Common myeloid progenitor, CD34-positive (primary cell): Measurements from ENCODE around the gene MLST8.

Experiments used
- CTCF ChIA-PET: fragments of 350-600 bp; sonication (Branson Sonifier 250); formaldehyde crosslinking; loops from one replicate; lab custom pipeline; 2021; ENCODE audit warnings: antibody characterized with exemption; lab: Charles Lee
- POLR2A ChIA-PET: fragments of 350-600 bp; sonication (Branson Sonifier 250); formaldehyde crosslinking; loops from one replicate; lab custom pipeline; 2021; ENCODE audit warnings: antibody characterized with exemption; lab: Charles Lee
- DNase-seq, 3 donors: peaks; one replicate each; pipeline versions ENCODE4 v3.0.0 to v3.0.0-alpha.2; 2013
- H3K27ac ChIP-seq, 2 experiments: 1 replicate in 1 of 2; 2 replicates in 1 of 2; pipeline ENCODE4 v1.7.0; 2013; ENCODE audit warnings: inconsistent platforms in 2 of 2, low read length in 2 of 2, mild to moderate bottlenecking in 2 of 2, low read depth in 1 of 2, moderate library complexity in 1 of 2; ENCODE audit not compliant: severe bottlenecking in 2 of 2, insufficient read depth in 1 of 2, poor library complexity in 1 of 2
- H3K27me3 ChIP-seq, 5 experiments: replicated peaks in 2 of 5; 1 replicate in 3 of 5; 2 replicates in 2 of 5; pipeline versions ENCODE4 v1.6.1 to v1.7.0; 2013; ENCODE audit warnings: low read length in 4 of 5, mild to moderate bottlenecking in 2 of 5, moderate library complexity in 2 of 5, inconsistent platforms in 1 of 5; ENCODE audit not compliant: insufficient read depth in 5 of 5, control insufficient read depth in 4 of 5
- H3K36me3 ChIP-seq, 4 experiments: 1 replicate in 2 of 4; 2 replicates in 2 of 4; pipeline versions ENCODE4 v1.6.1 to v1.7.0; 2013; ENCODE audit warnings: low read length in 3 of 4, control low read depth in 1 of 4, mild to moderate bottlenecking in 1 of 4; ENCODE audit not compliant: control insufficient read depth in 4 of 4, insufficient read depth in 4 of 4
- H3K4me1 ChIP-seq, 4 experiments: 1 replicate in 3 of 4; 2 replicates in 1 of 4; pipeline versions ENCODE4 v1.6.1 to v1.7.1; 2013; ENCODE audit warnings: low read length in 3 of 4, mild to moderate bottlenecking in 3 of 4, control low read depth in 1 of 4, inconsistent platforms in 1 of 4, moderate library complexity in 1 of 4; ENCODE audit not compliant: control insufficient read depth in 4 of 4, insufficient read depth in 4 of 4; ENCODE audit errors: control extremely low read depth in 1 of 4
- H3K4me3 ChIP-seq, 7 experiments: 1 replicate in 4 of 7; 2 replicates in 3 of 7; pipeline versions ENCODE4 v1.5.1 to v1.7.0; 2013; ENCODE audit warnings: mild to moderate bottlenecking in 7 of 7, low read length in 6 of 7, moderate library complexity in 6 of 7, inconsistent platforms in 2 of 7, low read depth in 2 of 7, control low read depth in 1 of 7; ENCODE audit not compliant: insufficient read depth in 4 of 7, control insufficient read depth in 1 of 7; ENCODE audit errors: extremely low read depth in 1 of 7
- H3K9me3 ChIP-seq, 5 experiments: 1 replicate in 4 of 5; 2 replicates in 1 of 5; pipeline versions ENCODE4 v1.6.1 to v1.7.1; 2013; ENCODE audit warnings: low read length in 4 of 5, mild to moderate bottlenecking in 2 of 5, inconsistent platforms in 1 of 5, low read depth in 1 of 5, moderate library complexity in 1 of 5; ENCODE audit not compliant: control insufficient read depth in 4 of 5, insufficient read depth in 2 of 5; ENCODE audit errors: control extremely low read depth in 1 of 5
- WGBS: methylation state at CpG from one replicate; pipeline ENCODE4 v1.1.5; 2013; ENCODE audit not compliant: insufficient coverage; 5-methylcytosine and 5-hydroxymethylcytosine counted together

MLST8 gene

DNA sequence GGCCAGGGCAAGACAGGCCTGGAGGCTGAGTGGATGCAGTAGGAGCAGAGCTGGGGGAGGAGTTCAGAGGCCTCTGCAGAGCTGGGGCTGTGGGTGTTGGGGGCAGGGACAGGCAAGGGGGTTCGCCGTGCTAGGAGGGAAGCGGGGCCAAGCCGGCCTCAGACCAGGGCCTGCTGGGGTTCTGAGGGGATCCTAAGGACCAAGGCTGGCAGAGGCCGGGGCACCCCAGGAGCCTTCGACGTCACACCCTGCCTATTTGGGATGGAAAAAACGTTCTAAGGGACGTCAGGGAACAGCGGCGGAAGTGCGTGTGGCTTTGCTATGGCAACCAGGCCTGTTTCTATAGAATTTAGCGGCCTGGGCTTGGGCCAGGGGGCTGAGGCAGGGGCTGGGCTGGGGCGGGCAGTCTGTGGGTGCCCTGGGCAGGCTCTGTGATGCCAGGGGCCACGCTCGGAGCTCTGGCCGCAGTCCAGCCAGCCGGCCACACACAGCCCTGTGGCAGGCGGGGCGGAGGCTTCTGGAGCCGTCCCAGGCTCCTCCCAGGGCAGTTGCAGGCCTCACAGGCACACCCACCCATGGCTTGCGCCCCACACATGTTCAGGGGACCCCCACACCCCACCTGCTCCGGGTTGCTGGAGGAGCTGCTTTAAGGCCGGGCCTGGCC, 45.9 kb upstream of the MLST8 start:
- CTCF ChIA-PET: no interaction called here

DNA sequence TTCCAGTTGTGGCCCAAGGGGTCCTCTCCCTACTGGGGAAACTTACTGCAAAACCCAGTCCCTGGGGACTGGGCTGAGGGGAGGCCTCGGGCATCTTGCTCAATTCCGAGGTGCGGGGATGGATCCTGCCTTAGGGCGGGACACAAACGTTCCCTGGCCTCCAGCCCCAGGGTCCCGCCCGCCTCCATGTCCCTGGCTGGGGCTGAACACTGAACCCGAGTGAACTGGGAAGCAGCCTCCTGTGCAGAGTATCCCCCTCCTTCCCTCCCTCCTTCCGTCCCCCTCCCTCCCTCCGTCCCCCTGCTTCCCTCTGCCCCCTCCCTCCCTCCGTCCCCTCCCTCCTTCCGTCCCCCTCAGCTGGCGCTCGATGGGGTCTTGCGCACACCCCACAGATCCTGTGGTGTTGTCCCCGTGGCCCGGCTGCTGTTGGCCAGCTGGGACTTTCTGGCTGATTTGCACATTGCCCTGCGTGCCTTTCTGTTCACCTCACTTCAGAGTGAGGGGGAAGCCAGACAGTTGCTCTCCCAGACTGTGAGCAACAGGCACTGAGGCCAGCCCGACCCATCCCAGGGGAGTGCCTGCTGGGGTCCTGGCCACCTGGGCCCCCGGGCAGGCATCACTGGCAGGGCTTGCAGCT, 44.2 kb upstream of the MLST8 start:
- Histone ChIP-seq H3K4me3 (no peak overlapping the region), H3K4me1 (peaks cover 0 to 17% (median 15%) of the 10 kb centered on the region in 4 experiments), H3K9me3 (peaks cover 0 to 8% (median 0%) of the 10 kb centered on the region in 5 experiments), H3K27ac (no peak overlapping the region), H3K36me3 (peaks cover 4 to 28% (median 7%) of the 10 kb centered on the region in 4 experiments), H3K27me3 (no peaks in the 10 kb centered on the region)
- ChIA-PET CTCF (no interaction called here), POLR2A (no interaction called here)
- WGBS: 74% methylated on average over 12 of the region's 20 CpGs
- DNase-seq: no peak

More for the DNA sequence above, 45.9 kb upstream of the MLST8 start:
- H3K4me3 ChIP-seq: no peak overlapping the region
- no peaks in the 10 kb centered on the region for H3K27me3 ChIP-seq
- DNase-seq: no peak
- H3K36me3 ChIP-seq: peaks cover 0 to 27% (median 2%) of the 10 kb centered on the region in 4 experiments
- peaks cover 0 to 24% (median 19%) of the 10 kb centered on the region in 4 experiments for H3K4me1 ChIP-seq
- WGBS: 96% methylated on average over 19 of the region's 24 CpGs
- POLR2A ChIA-PET: no interaction called here
- H3K27ac ChIP-seq: peak overlapping the region in 1 of 2 experiments; percentile 56
- peaks cover 0 to 4% (median 0%) of the 10 kb centered on the region in 5 experiments for H3K9me3 ChIP-seq

DNA sequence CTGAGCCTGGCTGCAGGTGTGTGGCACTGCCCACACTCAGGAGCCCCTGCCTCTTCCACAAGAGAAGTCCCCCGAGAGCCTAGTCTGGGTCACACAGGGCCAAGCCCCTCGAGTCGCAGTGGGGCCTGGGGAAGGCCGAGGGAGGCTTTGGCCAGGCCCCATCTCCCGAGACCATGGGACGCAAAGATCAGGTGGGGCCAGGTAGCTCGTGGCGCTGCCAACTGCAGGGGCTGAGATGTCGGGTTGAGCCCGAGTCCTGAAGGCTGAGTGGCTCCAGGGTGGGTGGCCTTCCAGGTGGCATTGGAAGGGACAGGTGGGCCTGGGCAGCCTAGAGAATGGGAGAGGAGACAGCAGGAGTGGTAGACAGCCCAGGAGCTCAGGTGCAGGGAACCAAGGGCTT, 43.3 kb upstream of the MLST8 start:
- no peak for DNase-seq
- Histone ChIP-seq H3K4me1 (peaks cover 0 to 12% (median 7%) of the 10 kb centered on the region in 4 experiments), H3K27ac (no peak overlapping the region), H3K27me3 (no peaks in the 10 kb centered on the region), H3K36me3 (peaks cover 4 to 37% (median 11%) of the 10 kb centered on the region in 4 experiments), H3K9me3 (peaks cover 0 to 8% (median 0%) of the 10 kb centered on the region in 5 experiments), H3K4me3 (no peak overlapping the region)
- WGBS: 91% methylated on average over 10 of the region's 10 CpGs
- ChIA-PET CTCF (interaction anchor here (0.6 to 1.1 kb wide), 2 partner anchors 14 to 22 kb away, joined by 3 read pairs; no protein-coding TSS in a partner anchor), POLR2A (no interaction called here)

DNA sequence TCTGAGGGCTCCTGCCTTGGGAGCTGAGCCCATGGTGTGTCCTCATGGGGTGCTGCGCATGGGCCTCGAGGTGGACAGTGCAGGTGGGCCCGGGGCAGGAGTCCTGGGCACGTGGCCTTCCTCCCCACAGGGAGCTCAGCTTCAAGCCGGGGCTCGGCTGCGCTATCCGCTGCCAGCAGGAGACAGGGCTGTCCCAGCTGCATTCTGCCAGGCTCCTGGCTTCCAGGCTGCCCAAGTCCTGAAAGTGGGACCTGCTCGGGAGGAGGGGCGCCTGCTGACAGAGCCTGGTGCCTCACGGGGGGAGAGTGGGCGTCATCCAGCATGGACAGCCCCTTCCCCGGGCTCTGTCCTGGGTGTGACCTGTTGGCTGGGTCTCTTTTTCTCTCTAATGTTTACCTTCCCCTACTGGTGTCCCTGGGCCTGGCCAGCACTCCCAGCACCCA, 42.6 kb upstream of the MLST8 start:
- Histone ChIP-seq H3K9me3 (peaks cover 0 to 8% (median 0%) of the 10 kb centered on the region in 5 experiments), H3K4me3 (no peak overlapping the region), H3K4me1 (peaks cover 0 to 5% (median 3%) of the 10 kb centered on the region in 4 experiments), H3K27ac (no peak overlapping the region), H3K27me3 (no peaks in the 10 kb centered on the region), H3K36me3 (peaks cover 4 to 45% (median 18%) of the 10 kb centered on the region in 4 experiments)
- CTCF ChIA-PET: interaction anchor here (0.8 to 1.1 kb wide), 2 partner anchors 15 to 22 kb away, joined by 3 read pairs; no protein-coding TSS in a partner anchor
- WGBS: 95% methylated on average over 12 of the region's 13 CpGs
- POLR2A ChIA-PET: no interaction called here
- no peak for DNase-seq

DNA sequence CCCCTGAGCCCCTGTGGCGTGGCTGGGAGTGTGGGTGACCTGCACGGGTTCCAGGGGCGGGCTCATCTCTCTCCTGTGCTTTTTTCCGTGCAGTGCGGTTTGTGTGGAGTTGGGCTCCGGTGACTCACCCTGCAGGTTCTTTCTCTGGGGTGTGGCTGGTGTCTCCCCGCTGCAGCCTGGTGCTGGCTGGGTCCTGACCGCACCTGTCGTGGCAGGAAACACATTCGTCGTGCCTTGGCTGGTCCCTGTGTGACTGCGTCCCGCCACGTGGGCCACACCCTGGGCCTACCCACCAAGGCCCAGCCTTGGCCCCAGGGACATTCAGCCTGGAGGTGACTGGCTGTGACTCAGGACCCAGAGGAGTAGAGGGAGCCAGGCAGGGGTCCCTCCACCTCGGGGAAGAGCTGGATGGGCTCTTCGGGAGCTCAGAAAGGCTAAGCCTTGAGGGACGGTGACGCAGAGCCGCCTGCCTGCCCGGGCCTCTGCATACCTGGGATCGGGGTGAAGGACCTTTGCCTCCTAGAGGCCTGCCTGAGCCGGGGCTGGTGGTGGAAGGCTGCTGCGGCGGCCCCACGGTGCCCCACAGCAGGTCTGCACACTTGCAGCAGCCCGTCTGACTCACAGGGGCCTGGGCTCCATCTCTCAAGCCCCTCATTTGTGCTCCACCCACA, 41.9 kb upstream of the MLST8 start:
- 98% methylated on average over 17 of the region's 26 CpGs for WGBS
- DNase-seq: no peak
- peaks cover 0 to 8% (median 0%) of the 10 kb centered on the region in 5 experiments for H3K9me3 ChIP-seq
- ChIA-PET CTCF (no interaction called here), POLR2A (no interaction called here)
- peaks cover 4 to 47% (median 24%) of the 10 kb centered on the region in 4 experiments for H3K36me3 ChIP-seq
- no peak overlapping the region for H3K4me3 ChIP-seq
- H3K4me1 ChIP-seq: peaks cover 0 to 3% (median 1%) of the 10 kb centered on the region in 4 experiments
- no peak overlapping the region for H3K27ac ChIP-seq
- H3K27me3 ChIP-seq: no peaks in the 10 kb centered on the region

DNA sequence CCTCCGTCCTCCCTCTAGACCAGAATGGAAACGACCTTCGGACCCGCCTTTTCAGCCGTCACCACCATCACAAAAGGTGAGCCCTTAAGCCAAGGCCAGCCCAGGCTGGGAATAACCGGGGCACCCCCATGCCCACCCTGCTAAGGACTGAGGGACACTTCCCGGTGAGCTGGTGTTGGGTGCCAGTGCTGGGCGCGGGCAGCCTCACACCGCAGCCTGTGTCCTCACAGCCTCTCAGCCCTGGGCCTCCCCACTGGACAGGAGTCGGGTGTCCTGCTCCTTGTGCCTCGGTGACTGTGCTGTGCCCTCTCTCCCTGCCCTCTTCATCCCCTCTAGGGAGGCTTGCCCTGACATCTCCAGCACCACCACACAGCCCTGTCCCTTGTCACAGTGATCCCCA, 39.4 kb upstream of the MLST8 start:
- WGBS: 98% methylated on average over 11 of the region's 12 CpGs
- Histone ChIP-seq H3K9me3 (peaks cover 0 to 8% (median 0%) of the 10 kb centered on the region in 5 experiments), H3K4me3 (no peak overlapping the region), H3K27me3 (no peaks in the 10 kb centered on the region), H3K36me3 (peaks cover 4 to 62% (median 33%) of the 10 kb centered on the region in 4 experiments), H3K27ac (no peak overlapping the region), H3K4me1 (no peaks in the 10 kb centered on the region)
- ChIA-PET CTCF (no interaction called here), POLR2A (no interaction called here)
- DNase-seq: no peak
